Stimulated activated CD8-positive, alpha-beta memory T cell treated with anti-CD3 and anti-CD28 coated beads, Interleukin-2, amount 100 ng/mL, for 48 hours (primary cell): Measurements from ENCODE around the gene AMBP.

ENCODE experiments used
- DNase-seq, 2 donors: peaks; one replicate each; pipeline ENCODE4 v3.0.0-alpha.2; 2020; ENCODE audit warnings: low read depth in 2 of 2

The AMBP gene

DNA sequence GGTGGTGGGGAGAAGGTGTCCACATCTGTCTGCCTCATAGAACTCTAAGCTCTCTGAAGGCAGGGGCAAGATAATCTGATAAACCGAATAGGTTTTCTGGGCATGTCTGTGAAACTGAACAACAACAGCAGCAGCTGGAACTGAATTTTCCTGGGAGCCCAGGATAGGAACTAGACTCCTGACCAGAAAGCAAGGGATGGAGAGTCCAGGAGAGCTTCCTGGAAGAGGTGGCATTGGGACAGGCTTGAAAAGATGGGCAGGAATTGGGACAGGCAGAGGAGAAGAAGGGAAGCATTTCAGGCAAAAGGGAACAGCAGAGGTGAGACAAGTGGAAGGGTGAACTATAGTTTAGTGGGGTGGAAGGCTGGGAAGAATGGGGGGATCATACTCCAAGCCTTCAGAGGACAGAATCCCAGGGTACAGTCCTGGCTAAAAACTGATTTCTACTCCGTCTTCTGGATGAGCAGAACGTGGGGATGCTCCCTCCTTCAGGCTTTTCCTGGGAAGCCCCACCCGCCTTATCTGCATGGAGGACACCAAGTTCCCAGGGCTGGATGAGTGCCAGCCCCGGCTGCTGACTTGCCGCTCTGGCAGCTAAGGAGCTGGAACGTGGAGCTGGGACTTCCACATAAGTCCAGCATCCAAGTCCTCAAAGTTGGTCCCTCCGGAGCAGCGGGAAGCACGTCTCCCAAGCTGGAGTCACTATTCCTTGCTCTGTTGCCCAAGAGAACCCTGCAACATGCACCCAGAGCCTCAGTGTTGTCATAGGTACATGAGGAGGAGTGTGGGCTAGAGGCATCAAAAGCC, 34.9 kb upstream of the AMBP start:
- no peak for DNase-seq

DNA sequence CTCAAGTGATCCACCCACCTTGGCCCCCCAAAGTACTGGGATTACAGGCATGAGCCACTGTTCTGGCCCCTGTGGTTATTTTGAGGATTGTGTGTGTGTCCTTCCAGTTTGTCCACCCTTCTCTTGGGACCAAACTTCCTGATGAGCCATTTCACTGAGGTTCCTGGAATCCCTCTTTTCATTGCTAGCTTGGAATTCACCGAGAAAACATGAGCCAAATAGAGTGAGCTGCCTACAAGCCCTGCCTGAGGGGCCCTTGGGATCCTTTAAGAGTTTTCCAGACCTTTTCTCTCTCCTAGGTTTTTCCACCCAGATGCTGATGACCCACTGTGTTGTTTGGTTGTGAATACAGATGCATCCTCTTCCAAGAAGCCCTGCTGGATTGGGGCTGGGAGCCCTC, 34.2 kb upstream of the AMBP start:
- DNase-seq: no peak

DNA sequence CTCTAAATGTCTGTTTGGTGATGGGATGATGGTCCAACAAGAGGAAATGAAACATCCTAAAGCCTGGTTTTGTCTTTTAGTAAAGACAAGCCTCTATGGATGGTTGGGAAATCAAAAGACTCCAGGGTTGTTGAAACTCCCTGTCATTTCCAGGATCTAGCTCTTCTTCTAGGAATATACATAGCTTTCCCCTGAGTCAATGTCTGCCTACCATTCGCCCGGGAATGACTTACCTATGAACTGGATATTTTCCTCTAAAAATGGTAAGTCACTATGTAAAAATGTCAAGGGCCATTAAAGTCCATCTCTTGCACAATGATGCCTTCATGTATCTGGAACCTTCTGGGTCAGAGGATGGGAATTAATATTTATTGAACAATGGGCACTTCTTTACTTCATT, 32.1 kb upstream of the AMBP start:
- no peak for DNase-seq

DNA sequence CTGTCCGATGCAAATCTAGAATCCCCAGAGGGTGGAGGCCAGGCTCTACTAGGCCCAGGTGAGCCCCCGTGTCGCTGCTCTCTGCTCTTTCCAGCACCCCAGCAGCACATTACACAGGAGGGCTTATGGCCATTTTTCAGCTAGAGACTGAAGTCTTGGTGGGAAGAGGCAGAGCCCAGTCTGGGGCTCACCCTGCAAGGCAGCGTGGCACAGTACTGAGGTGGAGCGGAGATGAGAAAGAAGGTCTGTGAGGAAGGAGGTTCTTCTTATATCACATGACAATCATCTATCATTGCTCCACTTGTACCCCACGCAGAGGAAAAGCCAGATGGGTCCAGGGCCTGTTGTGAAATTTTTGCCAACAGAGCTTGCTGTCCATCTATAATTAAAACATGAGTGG, 31.0 kb upstream of the AMBP start:
- DNase-seq: no peak

DNA sequence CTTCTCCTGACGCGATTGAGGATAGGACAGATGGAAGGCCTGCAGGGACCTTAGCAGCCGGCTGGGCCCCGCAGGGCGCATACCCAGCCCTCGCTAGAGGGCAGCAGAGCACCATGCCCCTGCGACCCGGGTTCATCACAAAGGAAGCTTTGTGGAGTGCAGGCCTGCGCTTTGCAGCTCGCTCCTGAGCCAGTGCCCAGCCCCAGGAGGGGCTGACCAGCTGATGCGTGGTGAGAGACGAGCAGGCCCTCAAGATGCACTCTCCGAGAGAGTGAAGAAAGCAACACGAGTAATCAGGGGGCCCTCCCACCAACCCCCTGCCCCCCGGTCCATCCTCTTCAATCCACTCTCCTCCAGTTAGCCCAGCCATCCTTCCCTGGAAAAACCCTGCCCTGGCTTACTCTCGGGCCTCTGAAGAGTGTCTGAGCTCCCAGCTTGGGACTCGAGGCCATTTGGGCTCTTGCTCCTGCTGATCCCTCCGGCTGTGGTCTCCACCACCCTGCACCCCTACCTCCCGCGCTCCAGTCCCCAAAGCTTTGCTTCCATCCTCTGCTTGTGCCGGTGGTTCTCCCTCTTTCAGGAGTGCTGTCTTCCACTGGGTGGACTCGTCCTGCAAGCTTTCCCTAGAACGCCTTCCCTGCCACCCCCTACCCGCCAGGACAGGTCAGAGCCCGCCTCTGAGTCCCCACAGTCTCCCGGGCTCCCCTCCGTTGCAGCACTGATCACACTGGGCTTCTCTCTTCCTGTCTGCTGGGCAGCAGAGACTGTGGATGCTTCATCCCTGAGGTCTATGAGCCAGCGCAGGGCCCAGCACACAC, 30.1 kb upstream of the AMBP start:
- DNase-seq: peak; percentile 48 to 49

DNA sequence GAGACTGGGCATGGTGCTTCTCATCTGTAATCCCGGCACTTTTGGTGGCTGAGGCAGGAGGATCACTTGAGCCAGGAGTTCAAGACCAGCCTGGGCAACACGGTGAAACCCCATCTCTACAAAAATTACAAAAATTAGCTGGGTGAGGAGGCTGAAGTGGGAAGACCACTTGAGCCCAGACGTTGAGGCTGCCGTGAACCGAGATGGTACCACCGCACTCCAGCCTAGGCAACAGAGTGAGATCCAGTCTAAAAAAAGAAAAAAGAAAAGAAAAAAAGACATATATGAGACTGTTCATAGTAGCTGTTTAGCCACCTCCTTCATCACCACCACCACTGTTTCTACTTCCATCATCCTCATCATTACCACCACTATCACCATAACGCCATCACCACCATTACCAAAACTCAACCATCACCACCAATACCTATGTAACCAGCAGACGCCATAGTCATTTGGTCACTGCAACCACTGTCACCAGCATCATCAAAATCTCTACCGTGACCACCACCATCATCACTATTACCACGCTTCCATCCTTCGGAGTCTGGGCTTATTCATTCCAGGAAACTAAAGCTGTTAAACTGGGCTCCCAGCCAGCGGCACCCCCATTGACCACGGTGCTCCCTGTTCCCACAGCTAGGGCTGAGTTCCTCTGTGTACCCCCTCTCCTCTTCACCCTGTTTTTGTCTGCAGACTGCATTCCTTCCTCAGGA, 29.3 kb upstream of the AMBP start:
- DNase-seq: no peak

DNA sequence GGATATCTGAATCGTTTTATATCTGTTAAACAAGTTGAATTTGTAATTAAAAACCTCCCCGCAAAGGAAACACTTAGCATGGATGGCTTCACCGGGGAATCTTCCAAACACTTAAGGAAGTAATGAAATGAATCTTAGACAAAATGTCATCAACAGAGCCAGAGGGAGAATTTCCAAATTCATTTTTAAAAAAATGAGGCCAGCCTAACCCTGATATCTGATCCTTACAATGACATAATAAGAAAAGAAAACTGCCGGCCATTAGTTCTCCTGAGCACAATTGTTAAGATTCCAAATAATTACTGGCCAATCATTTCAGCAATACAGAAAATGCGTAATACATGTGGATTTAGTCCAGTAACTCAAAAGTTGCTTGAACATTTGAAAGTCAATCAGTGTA, 27.1 kb upstream of the AMBP start:
- no peak for DNase-seq

DNA sequence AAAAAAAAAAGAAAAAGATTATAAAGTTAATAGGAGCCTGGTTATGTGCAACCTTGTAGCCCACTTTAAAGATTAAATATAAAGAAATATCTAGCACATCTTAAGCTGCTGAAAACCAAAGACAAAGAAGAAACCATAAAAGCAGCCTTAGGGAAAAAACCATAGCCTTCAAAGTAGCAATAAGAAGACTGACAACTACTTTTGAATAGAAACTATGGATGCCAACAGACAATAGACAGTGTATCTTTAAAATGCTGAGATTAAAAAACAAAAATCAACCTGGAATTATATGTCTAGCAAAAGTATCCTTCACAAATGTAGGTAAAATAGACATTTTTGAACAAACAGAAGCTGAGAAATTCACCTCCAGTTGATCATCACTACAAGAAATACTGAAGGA, 24.4 kb upstream of the AMBP start:
- DNase-seq: no peak

DNA sequence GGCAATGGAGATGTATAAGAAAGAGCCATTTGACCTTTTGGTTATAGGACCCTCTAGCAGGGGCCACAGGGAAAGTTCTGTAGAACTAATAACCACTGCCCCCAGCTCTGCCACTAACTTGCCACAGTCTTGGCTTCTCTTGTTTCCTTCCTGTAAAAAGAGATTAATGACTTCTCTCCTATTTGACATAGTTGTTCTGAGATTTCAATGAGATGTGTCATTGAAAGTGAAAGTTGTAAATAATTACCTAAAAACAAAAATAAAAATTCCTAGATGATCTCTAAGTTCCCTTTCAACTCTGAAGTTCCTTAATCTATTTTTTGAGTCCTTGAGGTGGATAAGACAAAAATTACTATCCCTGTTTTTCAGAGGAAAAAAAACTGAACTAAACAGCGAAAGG, 22.4 kb upstream of the AMBP start:
- DNase-seq: no peak

DNA sequence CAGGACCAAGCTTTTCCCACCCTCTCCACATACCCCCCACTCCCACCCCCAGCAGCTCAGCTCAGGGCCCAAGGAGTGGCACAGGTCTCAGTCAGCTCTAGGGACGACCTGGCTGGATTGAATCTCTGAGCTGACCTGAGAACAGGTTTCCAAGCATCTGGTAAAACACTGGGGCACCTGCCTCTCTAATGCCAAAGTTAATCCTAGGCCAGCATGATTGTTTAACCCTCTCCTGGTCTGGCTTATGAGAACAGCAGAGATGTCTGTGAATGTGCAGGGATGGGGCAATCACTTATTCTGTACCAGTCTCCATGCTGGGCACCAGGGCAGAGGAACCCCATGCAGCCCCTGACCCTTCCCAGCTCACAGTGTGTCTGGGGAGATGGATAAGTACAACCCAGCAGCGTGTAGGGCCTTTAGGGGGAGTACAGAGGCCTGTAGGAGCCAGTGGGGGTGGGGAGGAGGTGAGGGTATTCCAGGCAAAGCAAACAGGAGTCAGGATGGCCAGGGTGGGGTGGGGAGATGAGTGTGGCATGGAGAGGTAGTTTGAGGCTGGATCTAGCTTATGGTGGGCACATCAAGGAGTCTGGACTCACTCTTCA, 21.7 kb upstream of the AMBP start:
- DNase-seq: no peak

DNA sequence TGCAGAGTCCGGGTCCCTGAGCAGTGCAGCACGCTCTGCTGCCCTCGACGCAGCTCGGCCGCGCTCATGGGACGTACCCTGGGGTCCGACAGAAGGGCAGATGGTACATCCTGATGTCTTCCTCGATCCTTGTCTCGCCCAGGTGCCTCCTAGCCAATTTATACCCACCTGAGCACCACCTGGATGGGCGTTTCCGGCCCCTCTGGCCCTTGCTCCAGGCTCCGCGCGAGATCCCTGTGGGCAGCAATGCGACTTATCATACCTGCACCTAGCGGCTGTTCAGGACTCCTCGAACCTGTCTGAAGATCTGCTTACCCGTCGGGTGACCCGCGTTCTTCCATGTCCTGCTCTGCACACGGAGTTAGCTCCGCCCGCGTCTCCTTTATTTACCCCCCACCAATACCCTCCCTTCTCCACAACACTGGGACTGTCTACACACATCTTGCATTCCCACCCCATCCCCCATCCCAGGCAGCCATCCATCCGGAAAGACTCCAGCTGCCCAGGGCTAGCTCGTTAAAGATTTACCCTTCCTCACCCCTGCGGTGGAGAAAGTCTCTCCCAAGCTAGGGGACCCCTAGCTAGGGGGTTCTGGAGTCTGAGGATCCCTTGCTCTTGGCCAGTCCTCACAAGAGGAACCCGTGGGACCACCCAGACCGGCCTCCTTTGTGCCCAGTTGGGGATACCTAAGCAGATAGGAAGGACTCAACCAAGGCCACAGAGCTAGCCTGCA, 21.0 kb upstream of the AMBP start, which contains the start of gene KIF12:
Gene KIF12 (minus strand): TSS at position 357 of the 733 bp plus-strand sequence. CDS start 16 bp downstream, at position 341.
- no peak for DNase-seq

DNA sequence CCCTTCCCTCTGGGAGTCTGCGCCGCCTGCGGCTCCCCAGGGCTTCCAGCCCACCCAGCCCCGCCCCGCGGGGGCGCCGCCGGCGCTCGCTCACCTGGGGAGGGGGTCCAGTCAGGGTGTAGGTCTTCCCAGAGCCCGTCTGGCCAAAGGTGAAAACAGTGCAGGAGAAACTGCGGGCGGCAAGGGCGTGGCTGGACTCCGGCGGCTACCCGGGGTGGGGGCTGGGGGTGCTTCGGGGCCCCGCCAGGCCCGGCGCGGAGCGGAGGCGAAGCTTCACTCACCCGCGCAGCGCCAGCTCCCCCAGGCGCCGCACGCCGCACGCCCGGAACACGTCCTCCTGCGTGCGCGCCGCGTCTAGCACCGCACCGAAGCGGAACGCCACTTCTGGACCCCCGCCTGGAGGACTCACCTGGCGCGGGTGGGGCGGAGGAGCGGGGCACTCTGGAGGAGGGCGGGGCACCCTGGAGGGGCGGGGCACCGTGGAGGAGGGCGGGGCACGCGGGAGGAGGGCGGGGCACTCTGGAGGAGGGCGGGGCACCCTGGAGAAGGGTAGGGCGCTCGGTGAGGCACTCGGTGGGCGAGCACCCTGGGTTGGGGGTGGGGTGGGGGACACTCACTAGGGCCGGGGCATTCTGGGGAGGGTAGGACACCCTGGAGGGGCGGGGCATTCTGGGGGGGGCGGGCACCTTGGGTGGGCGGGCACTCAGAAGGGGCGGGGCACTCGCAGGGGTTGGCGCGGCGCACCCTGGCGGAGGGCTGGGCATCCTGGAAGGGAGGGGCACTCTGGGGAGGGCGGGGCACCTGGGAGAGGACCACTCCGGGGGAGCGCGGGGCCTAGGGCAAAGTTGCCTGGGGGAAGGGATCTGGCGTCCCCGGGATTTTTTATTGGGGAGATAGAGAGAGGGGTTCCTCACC, 20.2 kb upstream of the AMBP start:
- DNase-seq: peak; percentile 22 to 25

DNA sequence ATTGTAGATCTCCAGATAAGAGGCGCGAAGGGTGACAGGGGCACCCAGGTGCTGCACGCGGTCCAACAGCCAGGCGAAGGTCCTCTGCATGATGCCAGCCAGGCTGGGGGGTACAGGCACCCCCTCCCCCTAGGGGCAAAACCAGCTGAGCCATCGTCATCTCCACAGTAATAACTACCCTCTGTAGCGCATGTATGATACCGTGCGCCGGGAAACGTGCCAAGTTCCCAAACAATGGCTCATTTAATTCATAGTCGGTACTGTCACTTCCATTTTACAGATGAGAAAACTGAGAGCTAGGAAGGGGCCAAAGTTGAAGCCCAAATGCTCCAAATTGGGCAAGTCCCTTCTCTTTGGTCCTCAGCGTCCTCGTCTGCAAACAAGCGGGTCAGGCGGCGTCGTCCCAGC, 19.5 kb upstream of the AMBP start:
- no peak for DNase-seq

DNA sequence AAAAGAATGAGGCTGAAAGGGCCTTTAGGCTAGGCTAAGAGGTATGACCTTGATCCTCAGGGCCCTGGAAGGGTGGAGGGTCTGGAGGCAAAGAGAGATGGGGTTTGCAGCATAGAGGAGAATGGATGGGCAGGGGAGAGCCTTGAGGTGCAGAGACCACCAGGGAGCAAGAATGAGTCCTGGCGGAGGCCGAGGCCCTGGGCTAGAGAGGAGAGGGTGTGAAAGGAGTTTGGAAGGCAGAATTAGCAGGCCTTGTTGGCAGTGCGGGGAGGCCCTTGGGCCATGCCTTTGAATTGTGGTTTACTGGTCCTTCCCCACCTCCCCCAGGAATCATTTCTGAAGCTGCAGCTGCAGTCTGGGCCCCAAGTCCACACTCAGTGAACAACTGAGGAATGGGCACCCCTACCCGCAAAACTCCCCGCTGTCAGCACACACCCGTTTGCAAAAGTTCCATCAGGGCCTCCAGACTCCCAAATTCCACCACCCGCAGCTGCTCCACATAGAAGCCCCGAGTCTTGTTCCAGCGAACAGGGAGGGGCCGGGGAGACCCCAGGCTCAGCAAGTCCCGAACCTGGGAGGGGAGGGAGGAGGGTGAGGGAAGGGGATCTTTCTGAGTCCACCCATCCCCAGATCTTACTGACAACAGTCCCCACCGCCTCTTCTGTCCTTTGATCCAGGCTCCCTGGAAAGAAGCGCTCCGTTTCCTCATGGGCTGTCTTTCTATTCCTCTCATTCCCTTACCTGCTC, 18.9 kb upstream of the AMBP start:
- no peak for DNase-seq

DNA sequence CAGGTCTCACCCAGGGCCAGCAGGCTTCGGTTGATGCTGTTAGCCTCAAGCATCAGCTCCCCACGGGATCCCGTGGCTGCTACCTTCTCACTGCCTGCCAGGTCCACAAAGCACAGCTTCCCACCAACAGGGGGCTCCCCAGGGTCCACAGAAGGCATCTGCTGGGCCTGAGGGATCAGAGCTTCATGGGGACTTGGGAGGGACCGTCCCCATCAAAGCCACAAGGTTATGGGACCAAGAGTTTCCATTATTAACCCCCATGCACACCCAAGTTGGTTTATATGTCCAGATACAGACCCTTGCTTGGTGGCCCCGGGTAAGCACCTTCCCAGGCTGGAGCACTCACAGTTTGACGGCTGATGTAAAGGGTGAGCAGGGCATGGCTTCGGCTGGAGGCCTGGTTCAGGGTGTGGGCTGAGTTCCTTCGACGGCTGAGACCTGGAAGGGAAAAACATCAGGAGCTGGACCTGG, 18.0 kb upstream of the AMBP start:
- DNase-seq: no peak

DNA sequence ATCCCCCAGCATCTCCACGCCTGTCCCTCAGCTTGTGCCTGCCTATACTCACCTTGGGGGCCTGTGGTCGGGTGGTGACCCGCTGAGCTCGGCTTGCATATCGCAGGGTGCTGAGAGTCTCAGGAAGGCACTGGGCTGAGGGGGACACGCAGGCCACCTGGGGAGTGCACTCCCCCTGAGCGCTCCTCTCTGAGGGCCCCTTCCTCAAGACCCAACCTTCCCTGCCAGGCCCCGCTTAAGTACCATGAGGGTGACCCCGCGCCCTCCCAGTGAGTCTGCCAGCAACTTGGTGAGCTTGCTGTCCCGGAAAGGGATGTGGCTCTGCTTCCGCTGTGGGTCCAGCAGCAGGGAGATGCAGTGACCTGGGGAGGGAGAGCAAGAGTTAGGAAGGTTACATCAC, 16.9 kb upstream of the AMBP start:
- no peak for DNase-seq

DNA sequence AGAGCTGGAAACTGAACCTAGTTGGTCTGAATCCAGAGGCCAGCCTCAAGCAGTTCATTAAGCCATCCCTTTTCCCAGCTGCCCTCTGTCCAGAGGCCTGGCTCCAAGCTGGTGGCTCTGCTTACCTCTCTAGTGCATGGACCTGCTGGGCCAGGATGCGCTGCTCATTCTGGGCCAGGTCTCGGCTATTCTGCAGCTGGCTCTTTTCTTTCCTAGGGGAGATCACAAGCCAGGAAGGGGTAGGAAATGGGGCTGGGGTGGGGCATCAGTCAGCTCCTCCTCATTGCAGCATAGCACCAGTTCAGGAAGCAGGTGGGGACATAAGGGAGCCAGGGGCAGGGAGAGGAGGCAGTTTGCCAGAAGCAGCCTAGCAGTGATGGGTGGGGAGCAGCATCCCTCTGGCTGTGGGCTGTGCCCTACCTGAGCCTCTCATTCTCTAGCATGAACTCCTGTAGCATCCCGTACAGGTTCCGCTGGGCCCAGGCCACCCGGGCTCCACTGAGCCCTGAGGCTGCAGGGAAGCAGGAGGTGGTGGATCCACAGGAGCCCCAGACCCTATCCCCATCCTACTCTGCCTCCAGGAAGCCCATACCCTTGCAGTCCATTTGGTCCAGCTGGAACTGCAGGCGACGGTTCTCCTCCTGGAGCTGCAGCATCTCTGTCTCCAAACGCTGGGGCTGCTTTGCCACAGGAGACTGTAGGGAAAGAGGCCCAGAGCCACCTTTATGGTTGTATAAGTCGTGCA, 15.8 kb upstream of the AMBP start:
- no peak for DNase-seq

DNA sequence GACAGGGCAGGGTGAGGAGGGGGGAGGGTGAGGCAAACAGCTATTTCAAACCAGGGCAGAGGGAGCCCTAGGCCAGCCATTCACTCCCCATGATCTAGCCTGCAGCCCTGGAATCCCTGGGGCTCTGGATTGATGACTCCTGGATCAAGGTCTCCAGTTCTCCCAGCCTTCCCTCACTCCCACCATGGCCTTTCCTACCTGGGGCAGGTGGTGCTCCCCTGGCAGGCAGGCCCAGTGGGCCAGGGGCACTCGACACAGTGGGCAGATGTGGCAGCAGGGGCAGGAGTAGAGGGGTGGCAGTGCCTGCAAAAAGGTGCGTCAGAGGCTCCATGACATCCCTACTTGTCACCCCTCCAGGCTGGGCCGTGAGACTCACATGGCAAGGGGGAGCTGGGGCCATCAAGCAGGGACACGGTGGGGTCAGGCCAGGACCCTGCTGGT, 15.0 kb upstream of the AMBP start:
- no peak for DNase-seq

DNA sequence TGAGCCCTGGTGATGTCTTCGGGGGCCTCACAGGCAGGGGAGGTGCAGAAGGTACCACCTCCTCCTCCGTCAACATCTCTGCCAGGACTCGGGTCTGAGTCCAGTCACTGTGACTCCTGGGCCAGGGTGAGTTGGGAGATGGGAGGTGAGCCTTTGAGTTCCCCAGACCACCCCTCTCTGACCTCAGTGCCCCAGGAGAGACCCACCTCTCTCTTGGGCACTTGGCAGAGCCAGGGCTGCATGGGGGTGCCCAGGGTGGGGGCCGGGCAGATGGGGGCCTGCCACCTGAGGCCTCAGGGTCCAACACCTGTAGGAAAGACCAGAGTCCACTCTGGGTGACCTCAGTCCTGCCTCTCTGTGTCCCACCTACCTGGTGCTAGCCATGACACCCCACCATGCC, 14.2 kb upstream of the AMBP start:
- DNase-seq: no peak
